Measurements from ENCODE around the gene PRRT1. TPM values are rescaled to one million over a fixed set of nuclear protein-coding genes. Genes with fewer than 3 reads are reported as not detected.
A peak's percentile ranks its signal among the peaks of the same experiment; 100 is the strongest.

PRRT1 gene
- total and polyA plus RNA-seq, 4 donors = 0.53 to 2.0 (median 0.97) TPM

- Histone ChIP-seq H3K27me3 (ENCODE audit: control insufficient read depth in 3 of 3, insufficient read depth in 3 of 3, low read length in 2 of 3) (peaks cover 0 to 4% (median 0%) of the 10 kb centered on the region in 3 donors), H3K4me3 (no peak overlapping the region), H3K9ac (ENCODE audit: insufficient read depth in 1 of 2, low read length in 2 of 2) (no peak overlapping the region), H3K36me3 (ENCODE audit: control insufficient read depth in 4 of 4, insufficient read depth in 4 of 4, low read length in 4 of 4) (peaks cover 3 to 33% (median 21%) of the 10 kb centered on the region in 4 donors), H3K27ac (ENCODE audit: low read depth in 1 of 2, low read length in 1 of 2) (no peak overlapping the region), H3K4me1 (ENCODE audit: control insufficient read depth in 5 of 5, insufficient read depth in 5 of 5, low read length in 5 of 5) (peaks cover 0 to 1% (median 0%) of the 10 kb centered on the region in 5 donors), H3K9me3 (ENCODE audit: control insufficient read depth in 4 of 4, insufficient read depth in 3 of 4, low read length in 3 of 4) (no peaks in the 10 kb centered on the region)
- ATAC-seq (ENCODE audit: insufficient read depth, low FRiP score) (no peak), DNase-seq (no peak)
- TF ChIP-seq CTCF (IDR thresholded peaks at IDR 0.05; ENCODE audit: control extremely low read depth, extremely low read depth) = no peak
- WGBS, 2 donors = 88% methylated on average over 30 of the region's 30 CpGs
Observed at GRCh38 chr6:32166411-32167061, 14.8 kb upstream of the PRRT1 start.

GRCh38 chr6:32164295-32164694, 12.6 kb upstream of the PRRT1 start, which contains the start of gene EGFL8:
EGFL8 (plus strand) TSS chr6:32164595; CDS start chr6:32166166, 1,571 bp downstream.
- no peak within 1 kb of the TSS for H3K4me3 ChIP-seq
- DNase-seq (no peak), ATAC-seq (ENCODE audit: insufficient read depth, low FRiP score) (no peak)
- no peak for TF ChIP-seq CTCF (IDR thresholded peaks at IDR 0.05; ENCODE audit: control extremely low read depth, extremely low read depth)
- no peak within 1 kb of the TSS for H3K9ac ChIP-seq (ENCODE audit: insufficient read depth in 1 of 2, low read length in 2 of 2)
- H3K27me3 ChIP-seq (ENCODE audit: control insufficient read depth in 3 of 3, insufficient read depth in 3 of 3, low read length in 2 of 3) = peaks cover 0 to 4% (median 0%) of the 10 kb centered on the region in 3 donors
- peak within 1 kb of the TSS in 1 of 2 donors; percentile 68 for H3K27ac ChIP-seq (ENCODE audit: low read depth in 1 of 2, low read length in 1 of 2)
- H3K9me3 ChIP-seq (ENCODE audit: control insufficient read depth in 4 of 4, insufficient read depth in 3 of 4, low read length in 3 of 4) = no peaks in the 10 kb centered on the region
- peaks cover 2 to 22% (median 3%) of the 10 kb centered on the region in 4 donors for H3K36me3 ChIP-seq (ENCODE audit: control insufficient read depth in 4 of 4, insufficient read depth in 4 of 4, low read length in 4 of 4)
- H3K4me1 ChIP-seq (ENCODE audit: control insufficient read depth in 5 of 5, insufficient read depth in 5 of 5, low read length in 5 of 5) = peaks cover 0 to 1% (median 0%) of the 10 kb centered on the region in 5 donors

DNA sequence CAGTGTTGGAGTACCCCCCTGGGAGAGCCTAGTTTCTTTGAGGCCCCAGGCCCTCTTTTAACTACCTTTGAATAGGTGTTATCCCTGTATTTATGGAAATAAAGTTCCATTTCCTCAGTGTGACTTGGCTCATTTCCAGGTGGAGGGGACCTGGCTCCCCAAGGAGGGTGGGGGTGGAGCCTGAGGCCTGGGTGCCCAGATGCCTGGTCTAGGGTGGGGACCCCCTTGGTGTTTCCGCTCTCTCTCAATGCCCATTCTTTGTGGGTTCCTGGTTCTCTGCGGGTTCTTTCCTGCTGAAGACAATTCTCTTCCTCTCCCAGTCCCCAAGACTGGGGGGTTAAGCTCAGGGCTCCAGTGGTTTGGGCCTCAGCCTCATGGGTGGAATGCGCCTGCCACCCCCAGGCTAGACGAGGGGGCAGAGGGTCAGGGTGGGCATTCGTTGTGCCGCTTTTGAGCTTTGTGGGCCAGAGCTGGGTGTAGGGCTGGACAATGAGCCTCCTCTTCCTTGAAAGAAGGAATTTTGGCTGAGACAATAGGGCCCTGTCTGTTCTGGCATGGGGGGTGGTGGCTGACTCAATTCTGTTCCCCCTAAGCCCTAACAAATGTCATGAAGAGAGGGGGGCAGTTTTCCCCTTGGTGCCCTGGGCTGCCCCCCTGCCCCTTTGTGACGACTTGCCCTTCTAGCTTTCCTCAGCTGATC, 12.0 kb upstream of the PRRT1 start:
- peak overlapping the region in 1 of 2 donors; percentile 68 for H3K27ac ChIP-seq (ENCODE audit: low read depth in 1 of 2, low read length in 1 of 2)
- 73 to 77% methylated on average over 7 of the region's 7 CpGs for WGBS, 2 donors
- DNase-seq (no peak), ATAC-seq (ENCODE audit: insufficient read depth, low FRiP score) (no peak)
- no peaks in the 10 kb centered on the region for H3K9me3 ChIP-seq (ENCODE audit: control insufficient read depth in 4 of 4, insufficient read depth in 3 of 4, low read length in 3 of 4)
- peaks cover 2 to 21% (median 4%) of the 10 kb centered on the region in 4 donors for H3K36me3 ChIP-seq (ENCODE audit: control insufficient read depth in 4 of 4, insufficient read depth in 4 of 4, low read length in 4 of 4)
- no peak overlapping the region for H3K4me3 ChIP-seq
- H3K27me3 ChIP-seq (ENCODE audit: control insufficient read depth in 3 of 3, insufficient read depth in 3 of 3, low read length in 2 of 3) = peaks cover 0 to 7% (median 0%) of the 10 kb centered on the region in 3 donors
- peaks cover 0 to 1% (median 0%) of the 10 kb centered on the region in 5 donors for H3K4me1 ChIP-seq (ENCODE audit: control insufficient read depth in 5 of 5, insufficient read depth in 5 of 5, low read length in 5 of 5)
- TF ChIP-seq CTCF (IDR thresholded peaks at IDR 0.05; ENCODE audit: control extremely low read depth, extremely low read depth) = no peak
- no peak overlapping the region for H3K9ac ChIP-seq (ENCODE audit: insufficient read depth in 1 of 2, low read length in 2 of 2)

Measured in lung (tissue), 12 donors.